Gastroesophageal sphincter (tissue), 4 donors: ENCODE results near the gene FOXN3. TPM values are rescaled to one million over a fixed set of nuclear protein-coding genes. Genes with fewer than 3 reads are reported as not detected.

Experiments used
- ATAC-seq: fragments of 150-250 bp; one replicate; pipeline ENCODE4 v1.9.1; 2016; ENCODE audit warnings: mild to moderate bottlenecking, moderate library complexity
- H3K27ac ChIP-seq, 4 donors: fragments of 200-600 bp; sonication (generic) in 3 of 4; 1 replicate in 3 of 4; 2 replicates in 1 of 4; pipeline ENCODE4 v1.5.1; 2016 to 2019
- H3K27me3 ChIP-seq: fragments of 200-600 bp; sonication (generic); one replicate; pipeline ENCODE4 v1.5.1; 2019
- H3K36me3 ChIP-seq, 2 donors: fragments of 200-600 bp; sonication (generic); one replicate each; pipeline ENCODE4 v1.5.1; 2019; ENCODE audit warnings: control low read depth in 1 of 2
- H3K4me1 ChIP-seq, 3 donors: fragments of 200-600 bp; sonication (generic); 1 replicate in 2 of 3; 2 replicates in 1 of 3; pipeline ENCODE4 v1.5.1; 2016 to 2019; ENCODE audit warnings: control low read depth in 2 of 3
- H3K4me3 ChIP-seq, 2 donors: fragments of 200-600 bp; sonication (generic); one replicate each; pipeline ENCODE4 v1.5.1; 2019; ENCODE audit warnings: mild to moderate bottlenecking in 1 of 2, moderate library complexity in 1 of 2
- H3K9me3 ChIP-seq, 3 donors: fragments of 200-600 bp; sonication (generic); one replicate each; pipeline ENCODE4 v1.5.1; 2017 to 2019; ENCODE audit warnings: control low read depth in 2 of 3
- CTCF ChIP-seq, 4 experiments: fragments of 200-600 bp in 2 of 4; fragments of 450-650 bp in 2 of 4; sonication (generic) in 1 of 4; IDR thresholded peaks; one replicate each; pipeline ENCODE4 v1.5.1; 2017 to 2019; ENCODE audit warnings: antibody characterized with exemption in 4 of 4, mild to moderate bottlenecking in 2 of 4, moderate library complexity in 2 of 4
- EP300 ChIP-seq: sonication (generic); formaldehyde crosslinking; IDR thresholded peaks from one replicate; pipeline ENCODE4 v1.6.1; 2017; ENCODE audit warnings: antibody characterized with exemption, mild to moderate bottlenecking
- POLR2A ChIP-seq, 2 donors: fragments of 450-650 bp; IDR thresholded peaks; one replicate each; pipeline ENCODE4 v1.6.1; 2017; ENCODE audit warnings: antibody characterized with exemption in 2 of 2, mild to moderate bottlenecking in 2 of 2, moderate library complexity in 1 of 2
- POLR2AphosphoS5 ChIP-seq: sonication (generic); formaldehyde crosslinking; IDR thresholded peaks from one replicate; pipeline ENCODE4 v1.6.1; 2017; ENCODE audit warnings: antibody characterized with exemption
- WGBS, 2 donors: methylation state at CpG; one replicate each; pipeline ENCODE4 v1.1.5; 2018; ENCODE audit warnings: low coverage in 1 of 2; 5-methylcytosine and 5-hydroxymethylcytosine counted together
- total RNA-seq, 4 donors: library from RNA; depleted of rRNA; stranded (reverse); fragments of >200 nt; gene quantifications; one replicate each; pipeline ENCODE4 v1.1.0, GENCODE V29; 2016

FOXN3 gene
- total RNA-seq, 4 donors from 2014 or later: 116 to 172 (median 136) TPM

- Histone ChIP-seq H3K9me3 (peaks cover 0 to 10% (median 0%) of the 10 kb centered on the region in 3 donors), H3K27ac (no peak overlapping the region), H3K4me3 (no peak overlapping the region), H3K4me1 (peaks cover 0 to 8% (median 0%) of the 10 kb centered on the region in 3 donors), H3K36me3 (peaks cover 0 to 20% of the 10 kb centered on the region in 2 donors), H3K27me3 (no peaks in the 10 kb centered on the region)
- ATAC-seq: no peak
- TF ChIP-seq EP300 (no peak), POLR2A (IDR thresholded peaks at IDR 0.05) (no peak), POLR2AphosphoS5 (no peak), CTCF (IDR thresholded peaks at IDR 0.05) (no peak)
Observed at GRCh38 chr14:89171628-89172027, 245.4 kb downstream of the FOXN3 start.

GRCh38 chr14:89171168-89171567 lies 245.9 kb downstream of the FOXN3 start:
- H3K9me3 ChIP-seq: peaks cover 0 to 10% (median 0%) of the 10 kb centered on the region in 3 donors
- ATAC-seq: no peak
- peaks cover 0 to 20% of the 10 kb centered on the region in 2 donors for H3K36me3 ChIP-seq
- H3K27me3 ChIP-seq: no peaks in the 10 kb centered on the region
- 60 to 75% methylated on average over 2 of the region's 2 CpGs for WGBS, 2 donors
- H3K4me1 ChIP-seq: peaks cover 0 to 8% (median 2%) of the 10 kb centered on the region in 3 donors
- TF ChIP-seq CTCF (IDR thresholded peaks at IDR 0.05): no peak
- TF ChIP-seq POLR2AphosphoS5: no peak
- no peak overlapping the region for H3K27ac ChIP-seq
- H3K4me3 ChIP-seq: no peak overlapping the region

GRCh38 chr14:89167705-89168104 lies 249.3 kb downstream of the FOXN3 start:
- no peak for TF ChIP-seq EP300
- no peak for TF ChIP-seq CTCF (IDR thresholded peaks at IDR 0.05)
- no peak for TF ChIP-seq POLR2A (IDR thresholded peaks at IDR 0.05)
- TF ChIP-seq POLR2AphosphoS5: no peak

GRCh38 chr14:89166633-89167032 lies 250.4 kb downstream of the FOXN3 start:
- H3K4me1 ChIP-seq: peaks cover 0 to 29% (median 11%) of the 10 kb centered on the region in 3 donors
- no peak for ATAC-seq
- H3K4me3 ChIP-seq: no peak overlapping the region
- TF ChIP-seq POLR2AphosphoS5: no peak
- no peak for TF ChIP-seq EP300
- no peak for TF ChIP-seq CTCF (IDR thresholded peaks at IDR 0.05)
- no peak for TF ChIP-seq POLR2A (IDR thresholded peaks at IDR 0.05)
- H3K9me3 ChIP-seq: peaks cover 0 to 2% (median 0%) of the 10 kb centered on the region in 3 donors
- peaks cover 0 to 16% of the 10 kb centered on the region in 2 donors for H3K36me3 ChIP-seq
- WGBS, 2 donors: 78 to 83% methylated on average over 4 of the region's 4 CpGs
- H3K27ac ChIP-seq: peak overlapping the region in 1 of 4 donors; percentile 54
- no peaks in the 10 kb centered on the region for H3K27me3 ChIP-seq

More at GRCh38 chr14:89167705-89168104, 249.3 kb downstream of the FOXN3 start:
- Histone ChIP-seq H3K27me3 (no peaks in the 10 kb centered on the region), H3K4me3 (no peak overlapping the region), H3K36me3 (peaks cover 0 to 11% of the 10 kb centered on the region in 2 donors), H3K27ac (no peak overlapping the region), H3K9me3 (peaks cover 0 to 10% (median 0%) of the 10 kb centered on the region in 3 donors), H3K4me1 (peaks cover 0 to 29% (median 11%) of the 10 kb centered on the region in 3 donors)
- 80% methylated on average over 6 of the region's 6 CpGs; no CpG with 5 or more reads in 1 of the 2 donors for WGBS, 2 donors
- no peak for ATAC-seq
